Activated gamma-delta T cell treated with Interleukin-2 at 50 U/mL for 16 hours (primary cell): ENCODE measurements around the gene TSC22D1.

Experiments used
- DNase-seq: peaks from one replicate; pipeline ENCODE4 v3.0.0-alpha.2; 2020

TSC22D1 gene

GRCh38 chr13:44449999-44450821 lies 125.9 kb downstream of the TSC22D1 start:
- no peak for DNase-seq

- no peak for DNase-seq
These were observed 127.3 kb downstream of the TSC22D1 start for GRCh38 chr13:44448875-44449274.

GRCh38 chr13:44448373-44448772 lies 127.8 kb downstream of the TSC22D1 start:
- no peak for DNase-seq

DNA sequence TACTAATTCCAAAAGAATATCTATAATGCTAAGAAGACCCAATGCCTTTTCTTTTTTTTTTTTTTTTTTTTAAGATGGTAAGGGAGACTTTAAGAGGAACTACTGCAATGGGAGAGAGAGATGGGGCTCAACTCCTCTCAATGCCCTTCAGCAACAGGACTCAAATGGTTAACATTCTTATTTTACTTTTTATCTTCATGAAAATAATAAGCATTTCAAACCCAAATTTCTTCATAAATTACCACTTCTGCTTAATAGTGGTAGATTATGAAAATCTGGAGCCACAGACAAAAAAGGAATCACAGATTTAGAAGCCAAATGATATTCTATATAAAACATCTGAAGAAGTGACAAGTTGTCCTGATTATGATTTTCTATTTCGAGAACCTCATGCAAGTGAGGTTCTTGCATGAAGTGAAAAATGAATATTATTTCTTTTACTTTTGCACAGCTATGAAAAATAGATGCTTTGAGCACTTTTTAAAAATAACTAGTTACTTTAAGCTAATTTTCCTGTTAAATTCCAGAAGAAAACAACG lies 128.3 kb downstream of the TSC22D1 start:
- DNase-seq, result no peak

DNA sequence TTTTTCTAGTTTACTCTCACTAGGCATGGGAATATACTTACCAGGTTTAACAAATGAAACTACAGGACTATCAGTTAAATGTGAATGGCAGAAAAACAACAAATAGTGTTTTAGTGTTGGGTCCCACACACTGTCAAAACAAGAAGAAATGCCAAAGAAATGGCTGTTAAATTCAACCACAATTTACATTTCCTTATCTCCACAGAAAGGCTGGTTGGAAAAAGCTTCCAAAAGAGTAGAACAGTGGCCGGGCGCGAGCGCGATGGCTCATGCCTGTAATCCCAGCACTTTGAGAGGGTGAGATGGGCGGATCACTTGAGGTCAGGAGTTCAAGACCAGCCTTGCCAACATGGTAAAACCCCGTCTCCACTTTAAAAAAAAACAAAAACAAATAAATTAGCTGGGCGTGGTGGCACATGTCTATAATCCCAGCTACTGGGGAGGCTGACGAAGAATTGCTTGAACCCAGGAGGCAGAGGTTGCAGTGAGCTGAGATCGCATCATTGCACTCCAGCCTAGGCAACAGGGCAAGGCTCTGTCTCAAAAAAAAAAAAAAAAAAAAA lies 136.0 kb downstream of the TSC22D1 start:
- DNase-seq, result no peak

DNA sequence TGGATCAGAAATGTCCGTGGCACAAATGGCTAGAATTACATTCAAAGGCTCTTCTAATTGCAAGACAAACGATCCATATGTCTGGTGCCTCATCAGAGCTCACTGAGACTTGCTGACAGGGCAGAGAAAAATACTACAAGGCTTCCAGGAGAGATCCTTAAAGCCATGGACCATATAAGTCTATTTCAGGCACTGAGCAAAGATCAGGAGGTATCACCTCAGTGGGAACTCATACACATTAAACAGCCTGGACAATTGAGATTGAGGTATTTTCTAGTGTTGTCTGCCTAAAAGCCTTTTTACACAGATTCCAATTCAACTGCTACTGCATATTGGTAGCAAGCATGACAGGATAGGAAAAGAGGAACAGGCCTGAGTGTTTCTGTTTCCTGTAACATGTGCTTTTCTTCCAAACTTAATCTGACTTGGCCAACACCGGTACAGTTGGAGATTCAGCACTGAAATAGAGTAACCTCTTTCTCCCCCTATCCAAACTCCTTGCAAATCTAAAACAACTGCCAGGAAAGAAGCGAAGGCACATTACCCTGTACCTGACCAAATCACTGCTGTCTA lies 136.6 kb downstream of the TSC22D1 start:
- no peak for DNase-seq

- no peak for DNase-seq
These were observed 137.9 kb downstream of the TSC22D1 start for GRCh38 chr13:44438234-44438579.

GRCh38 chr13:44437356-44438233 lies 138.5 kb downstream of the TSC22D1 start:
- DNase-seq, result no peak

- peak; percentile 38 for DNase-seq
These were observed 139.4 kb downstream of the TSC22D1 start for GRCh38 chr13:44436589-44437337.

DNA sequence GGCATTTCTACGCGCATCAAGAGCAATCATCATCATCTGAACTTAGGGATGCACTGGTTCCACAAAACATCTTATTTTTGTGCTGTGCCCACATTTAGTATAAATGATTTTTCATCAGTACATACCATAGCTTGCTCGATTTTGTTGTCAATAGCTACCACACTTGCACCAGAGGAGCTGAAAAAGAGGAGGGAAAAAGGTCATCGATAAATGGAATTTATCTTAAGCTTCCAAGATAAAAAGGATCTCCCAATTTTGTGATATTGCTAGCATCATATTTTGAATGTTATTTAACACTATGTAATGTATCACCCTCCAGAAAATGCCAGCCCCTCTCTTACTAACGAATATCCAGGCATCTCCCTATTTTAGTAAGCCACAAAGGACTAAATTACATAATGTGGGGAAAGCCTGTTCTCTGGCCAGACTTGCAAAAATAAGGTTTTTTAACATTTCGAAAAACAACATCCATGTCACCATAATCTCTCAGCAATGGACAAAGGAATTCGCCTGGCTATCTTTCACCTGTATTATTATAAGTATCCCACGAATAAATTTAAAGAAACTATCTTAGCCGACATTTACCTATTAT lies 140.1 kb downstream of the TSC22D1 start:
- no peak for DNase-seq

GRCh38 chr13:44435142-44435918 lies 140.8 kb downstream of the TSC22D1 start:
- DNase-seq, result peak; percentile 90

DNA sequence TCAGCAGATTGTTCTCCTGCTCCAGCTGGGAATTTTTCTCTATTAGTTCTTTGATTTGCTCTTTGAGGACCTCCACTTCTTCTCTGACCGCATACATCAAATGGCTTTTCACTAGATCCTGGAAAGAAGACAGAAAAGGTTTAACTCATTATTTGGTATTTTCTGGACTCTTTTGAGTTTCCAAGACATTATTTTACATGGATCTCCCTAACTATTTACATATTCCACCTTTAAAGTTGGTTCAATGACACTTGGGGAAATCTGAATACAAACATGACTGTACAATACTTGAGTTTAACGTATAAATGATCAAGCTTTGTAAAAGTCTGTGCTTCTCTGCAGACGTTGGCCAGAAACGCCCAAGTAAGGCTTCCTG lies 141.4 kb downstream of the TSC22D1 start:
- DNase-seq, result no peak

GRCh38 chr13:44433863-44434765 lies 142.0 kb downstream of the TSC22D1 start:
- DNase-seq, result no peak

DNA sequence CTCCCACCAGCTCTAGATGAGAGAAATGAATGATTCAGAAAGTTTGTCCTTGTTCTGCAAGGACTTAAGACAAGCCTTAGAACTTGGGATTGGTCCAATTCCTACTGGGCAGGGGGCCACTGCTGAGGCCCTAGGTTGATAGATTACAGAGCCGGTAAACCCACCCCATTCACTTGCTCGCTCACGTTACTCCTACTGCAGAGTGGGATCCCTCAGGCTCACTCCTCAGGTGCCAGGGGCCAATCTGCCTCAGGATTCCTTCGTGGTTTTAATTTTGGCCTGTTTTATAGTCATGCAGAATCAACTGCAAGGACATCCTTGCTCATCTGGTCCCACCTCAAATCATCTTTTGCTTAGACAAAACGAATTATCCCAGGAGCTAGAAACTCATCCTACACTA lies 143.5 kb downstream of the TSC22D1 start:
- DNase-seq, result no peak

GRCh38 chr13:44431150-44431549 lies 145.0 kb downstream of the TSC22D1 start:
- DNase-seq, result no peak

GRCh38 chr13:44429311-44429710 lies 146.8 kb downstream of the TSC22D1 start:
- DNase-seq, result no peak

GRCh38 chr13:44426461-44426860 lies 149.7 kb downstream of the TSC22D1 start:
- no peak for DNase-seq

- DNase-seq, result no peak
These were observed 150.4 kb downstream of the TSC22D1 start for GRCh38 chr13:44425815-44426078.

DNA sequence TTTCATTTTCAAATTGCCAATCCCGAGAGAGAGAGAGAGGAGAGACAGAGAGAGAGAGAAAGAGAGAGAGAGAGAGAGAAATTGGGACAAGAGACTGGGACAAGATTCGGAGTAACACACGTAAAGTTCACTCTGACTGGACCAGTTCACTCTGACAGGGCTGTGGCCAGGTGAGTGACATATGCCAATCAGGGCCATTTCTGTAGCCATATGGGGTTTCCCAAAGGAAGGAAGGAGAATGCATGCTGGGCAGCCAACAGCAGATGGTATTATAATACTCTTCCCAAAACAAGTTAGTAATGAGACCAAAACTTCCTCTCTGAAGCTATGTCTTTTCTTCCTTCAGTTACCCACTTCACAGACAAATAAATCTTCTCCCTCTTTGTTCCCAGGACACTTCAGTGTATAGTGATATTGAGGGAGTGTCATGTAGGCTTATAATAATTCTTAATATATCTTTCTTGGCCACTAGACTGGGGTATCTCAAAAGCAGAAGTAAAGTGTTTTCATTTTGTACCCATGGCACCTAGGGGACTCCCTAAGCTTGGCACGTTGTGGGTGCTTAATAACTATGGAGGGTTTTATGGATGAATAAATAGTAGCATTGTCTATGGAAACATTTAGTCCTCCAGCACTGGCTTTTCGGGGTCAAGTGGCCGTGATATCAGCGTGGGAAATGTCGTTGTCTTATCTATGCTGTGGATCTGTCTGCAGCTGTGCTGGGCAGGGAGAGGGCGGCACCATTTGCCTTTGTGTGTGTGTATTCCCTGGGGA lies 150.9 kb downstream of the TSC22D1 start:
- DNase-seq, result no peak

- DNase-seq, result no peak
These were observed 152.3 kb downstream of the TSC22D1 start for GRCh38 chr13:44423824-44424223.
